Metanephros (tissue), 2 donors: ENCODE measurements around the gene CNTRL. TPM values are rescaled to one million over a fixed set of nuclear protein-coding genes. Genes with fewer than 3 reads are reported as not detected.

Source experiments
- small RNA-seq: library from RNA; depleted of rRNA; stranded (forward); fragments of <200 nt; gene quantifications from one replicate; pipeline ENCODE3, GENCODE V24; 2014; ENCODE audit warnings: low replicate concordance
- total RNA-seq: library from RNA; depleted of rRNA; stranded (reverse); fragments of >200 nt; gene quantifications from one replicate; pipeline ENCODE4 v1.2.3, GENCODE V29; 2014

The CNTRL gene, protein sequence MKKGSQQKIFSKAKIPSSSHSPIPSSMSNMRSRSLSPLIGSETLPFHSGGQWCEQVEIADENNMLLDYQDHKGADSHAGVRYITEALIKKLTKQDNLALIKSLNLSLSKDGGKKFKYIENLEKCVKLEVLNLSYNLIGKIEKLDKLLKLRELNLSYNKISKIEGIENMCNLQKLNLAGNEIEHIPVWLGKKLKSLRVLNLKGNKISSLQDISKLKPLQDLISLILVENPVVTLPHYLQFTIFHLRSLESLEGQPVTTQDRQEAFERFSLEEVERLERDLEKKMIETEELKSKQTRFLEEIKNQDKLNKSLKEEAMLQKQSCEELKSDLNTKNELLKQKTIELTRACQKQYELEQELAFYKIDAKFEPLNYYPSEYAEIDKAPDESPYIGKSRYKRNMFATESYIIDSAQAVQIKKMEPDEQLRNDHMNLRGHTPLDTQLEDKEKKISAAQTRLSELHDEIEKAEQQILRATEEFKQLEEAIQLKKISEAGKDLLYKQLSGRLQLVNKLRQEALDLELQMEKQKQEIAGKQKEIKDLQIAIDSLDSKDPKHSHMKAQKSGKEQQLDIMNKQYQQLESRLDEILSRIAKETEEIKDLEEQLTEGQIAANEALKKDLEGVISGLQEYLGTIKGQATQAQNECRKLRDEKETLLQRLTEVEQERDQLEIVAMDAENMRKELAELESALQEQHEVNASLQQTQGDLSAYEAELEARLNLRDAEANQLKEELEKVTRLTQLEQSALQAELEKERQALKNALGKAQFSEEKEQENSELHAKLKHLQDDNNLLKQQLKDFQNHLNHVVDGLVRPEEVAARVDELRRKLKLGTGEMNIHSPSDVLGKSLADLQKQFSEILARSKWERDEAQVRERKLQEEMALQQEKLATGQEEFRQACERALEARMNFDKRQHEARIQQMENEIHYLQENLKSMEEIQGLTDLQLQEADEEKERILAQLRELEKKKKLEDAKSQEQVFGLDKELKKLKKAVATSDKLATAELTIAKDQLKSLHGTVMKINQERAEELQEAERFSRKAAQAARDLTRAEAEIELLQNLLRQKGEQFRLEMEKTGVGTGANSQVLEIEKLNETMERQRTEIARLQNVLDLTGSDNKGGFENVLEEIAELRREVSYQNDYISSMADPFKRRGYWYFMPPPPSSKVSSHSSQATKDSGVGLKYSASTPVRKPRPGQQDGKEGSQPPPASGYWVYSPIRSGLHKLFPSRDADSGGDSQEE (N-terminal part only)
- 20.8 TPM for total RNA-seq

DNA sequence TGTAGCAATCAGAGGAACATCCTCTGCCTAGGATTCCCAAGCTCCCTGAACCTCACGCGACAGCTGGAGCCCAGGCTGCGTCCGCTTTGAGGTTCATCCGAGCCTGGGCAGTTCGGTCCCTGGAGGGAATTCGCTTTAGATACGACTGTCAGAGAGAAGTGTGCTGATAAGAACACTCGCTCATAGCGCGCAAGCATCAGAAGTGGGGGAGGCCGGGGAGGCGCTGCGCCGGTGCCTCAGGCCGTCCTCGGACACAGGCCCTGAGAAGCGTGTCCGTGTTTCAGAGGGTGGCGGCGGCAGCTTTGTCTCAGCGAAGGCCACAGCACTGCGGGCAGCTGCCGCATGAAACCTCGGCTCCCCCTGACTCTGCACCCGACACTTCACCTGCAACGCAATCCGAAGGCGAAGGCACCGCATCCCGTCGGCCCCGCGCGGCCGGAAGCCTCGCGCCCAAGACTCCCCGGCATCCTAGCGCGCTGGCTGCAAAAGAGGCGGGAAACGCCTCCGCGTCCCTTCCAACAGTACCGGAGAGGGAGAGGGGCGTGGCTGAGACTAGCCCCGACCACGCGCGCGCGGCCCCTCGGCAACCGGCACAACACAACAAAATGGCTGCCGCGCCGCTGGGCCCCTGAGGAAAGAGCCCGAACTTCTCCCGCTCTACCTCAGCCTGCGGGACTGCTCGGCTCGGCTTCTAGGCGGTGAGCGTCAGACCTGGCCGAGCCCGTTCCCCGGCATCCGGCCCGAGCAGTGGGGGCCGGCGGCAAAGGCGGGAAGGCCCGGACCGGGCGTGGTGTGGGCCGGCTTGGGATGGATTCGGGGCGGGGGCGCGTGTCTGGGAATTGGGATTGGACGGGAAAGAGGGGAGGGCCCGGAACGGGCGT, at the start of gene CNTRL:
Gene CNTRL (plus strand): TSS at position 586 of the 881 bp plus-strand sequence. CDS start 13,372 bp downstream, outside the sequence.

DNA sequence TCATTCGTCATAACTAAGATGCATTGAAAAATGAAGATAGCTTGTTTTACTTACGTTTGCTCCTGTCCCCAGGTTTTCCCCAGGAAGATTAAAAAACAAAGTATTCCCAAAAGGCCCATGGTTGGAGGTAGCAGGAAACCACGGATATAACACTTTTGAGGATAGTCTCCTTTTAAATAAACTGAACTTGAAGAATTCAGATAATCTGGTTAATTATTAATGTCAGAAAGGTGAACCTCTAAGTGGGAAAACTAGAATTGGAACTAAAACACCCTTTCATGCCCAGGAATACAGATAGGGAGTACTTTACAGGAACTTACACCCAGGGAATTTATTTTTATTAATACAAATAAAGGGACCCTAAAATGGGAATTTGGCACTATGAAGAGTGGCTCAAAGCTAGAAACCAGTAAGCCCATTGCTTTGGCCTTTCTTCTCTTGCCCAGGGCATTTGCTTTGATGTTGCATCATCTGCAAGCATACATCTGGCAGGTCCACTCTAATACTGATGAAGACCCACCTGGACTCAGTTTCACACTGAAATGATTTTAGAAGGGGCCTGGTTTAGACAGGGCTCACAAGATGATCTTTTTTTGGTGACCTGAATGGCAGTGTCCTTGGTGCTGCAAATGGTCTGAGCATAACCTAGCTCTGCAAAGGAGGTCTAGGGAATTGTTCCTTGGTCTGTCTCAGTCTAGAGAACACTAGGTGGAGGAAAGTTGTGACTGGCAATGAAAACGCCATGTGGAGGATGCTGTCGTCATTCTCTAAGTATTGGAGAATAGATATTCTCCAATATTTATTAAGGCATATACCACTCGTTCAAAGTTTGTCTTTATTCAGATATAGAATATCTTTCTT, 24.4 kb upstream of the CNTRL start, which contains the start of gene C5:
Gene C5 (minus strand): TSS at position 148 of the 861 bp plus-strand sequence. CDS start 29 bp downstream, at position 119.

DNA sequence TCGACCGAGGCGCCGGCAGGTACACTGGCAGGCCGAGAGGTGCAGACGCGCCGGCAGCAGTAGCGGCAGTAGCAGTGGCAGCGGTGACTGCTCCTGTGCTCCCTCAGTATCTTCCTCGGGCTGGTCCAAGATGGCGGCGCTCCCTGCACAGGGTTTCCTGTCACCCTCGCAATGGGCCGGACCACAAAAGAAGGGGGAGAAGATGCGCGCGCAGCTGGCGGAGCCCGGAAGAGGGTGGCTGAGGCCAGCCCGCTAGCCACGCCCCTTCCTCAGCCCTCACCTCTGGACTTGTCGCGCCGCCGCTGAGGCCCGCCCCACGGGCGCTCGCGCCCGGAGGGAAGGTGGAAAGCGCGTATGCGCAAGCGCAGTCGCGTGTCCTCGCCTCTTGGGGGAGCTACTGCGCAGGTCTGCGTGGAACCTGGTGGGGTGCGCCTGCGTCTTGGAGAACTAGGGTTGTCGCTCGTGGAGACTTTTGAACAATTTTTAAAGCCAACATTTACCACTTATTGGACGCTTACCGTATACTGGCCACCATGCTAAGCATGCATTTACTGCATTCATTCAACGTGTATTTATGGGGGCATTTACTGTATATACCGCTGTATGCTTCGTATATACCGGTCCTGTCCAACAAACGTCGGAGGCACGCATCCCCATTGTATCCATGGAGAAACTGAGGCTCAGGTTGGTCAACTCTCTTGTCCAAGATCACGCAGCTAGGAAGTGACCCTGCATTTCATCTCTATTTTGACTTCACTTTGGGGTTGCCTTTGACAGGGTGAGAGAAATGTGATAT, 127.2 kb downstream of the CNTRL start, which contains the start of gene RAB14:
Gene RAB14 (minus strand): TSS at position 132 of the 796 bp plus-strand sequence. CDS start 8,457 bp downstream, outside the sequence.

Small RNAs within 50 kb of the gene (small RNA-seq; reads per million reads assigned to genes)
- gene RN7SL181P, result not detected

Other genes with a start within 250 kb of the CNTRL start
- 20.4 TPM for gene PSMD5, start 232.0 kb upstream of the CNTRL start, total RNA-seq
- 22.4 TPM for gene PHF19, start 197.8 kb upstream of the CNTRL start, total RNA-seq
- gene TRAF1, start 148.2 kb upstream of the CNTRL start, total RNA-seq, result 5.2 TPM
- 9.8 TPM for gene C5, start 24.7 kb upstream of the CNTRL start, total RNA-seq
- 57.0 TPM for gene RAB14, start 126.9 kb downstream of the CNTRL start, total RNA-seq
- 262 TPM for gene GSN, start 193.2 kb downstream of the CNTRL start, total RNA-seq